H1 (cell line): Measurements from ENCODE around the gene HES1. TPM values are rescaled to one million over a fixed set of nuclear protein-coding genes. Genes with fewer than 3 reads are reported as not detected.

Experiments used
- CTCF ChIA-PET: fragments of 300-600 bp; sonication (Branson Sonifier 250); formaldehyde crosslinking; loops from one replicate; lab custom pipeline; 2021; ENCODE audit not compliant: partially characterized antibody; lab: Charles Lee
- POLR2A ChIA-PET: fragments of 300-600 bp; sonication (Branson Sonifier 250); formaldehyde crosslinking; loops from one replicate; lab custom pipeline; 2021; ENCODE audit warnings: inconsistent platforms; ENCODE audit not compliant: partially characterized antibody; lab: Charles Lee
- DNase-seq, 2 experiments: peaks; one replicate each; pipeline versions ENCODE4 v3.0.0 to v3.0.0-alpha.2; 2010 to 2022; ENCODE audit warnings: low spot score in 2 of 2, low read depth in 1 of 2, mixed read lengths in 1 of 2
- FAIRE-seq: peaks from 2 replicates; lab custom pipeline; 2011; peaks lifted over from hg19 to GRCh38; lab: Jason Lieb, UNC
- H2AFZ ChIP-seq: 2 replicates; pipeline ENCODE4 v1.8.1; 2012; ENCODE audit warnings: low read length, inconsistent platforms
- H2AK5ac ChIP-seq: 2 replicates; pipeline ENCODE4 v1.6.1; 2013; ENCODE audit warnings: low read depth, low read length
- H2BK120ac ChIP-seq: replicated peaks from 2 replicates; pipeline ENCODE3; 2013; ENCODE audit warnings: low read depth, low read length, inconsistent platforms
- H2BK12ac ChIP-seq: 2 replicates; pipeline ENCODE4 v1.6.1; 2013; ENCODE audit warnings: low read depth, low read length
- H2BK15ac ChIP-seq: 2 replicates; pipeline ENCODE4 v1.6.1; 2013; ENCODE audit warnings: low read length
- H2BK20ac ChIP-seq: 2 replicates; pipeline ENCODE4 v1.6.1; 2013; ENCODE audit warnings: low read length
- H2BK5ac ChIP-seq: 2 replicates; pipeline ENCODE4 v1.6.1; 2013; ENCODE audit warnings: low read depth, low read length
- H3K14ac ChIP-seq: 2 replicates; pipeline ENCODE4 v1.6.1; 2013; ENCODE audit warnings: inconsistent platforms; ENCODE audit not compliant: insufficient read length
- H3K18ac ChIP-seq: 2 replicates; pipeline ENCODE4 v1.6.1; 2013; ENCODE audit warnings: low read length; ENCODE audit errors: extremely low read depth
- H3K23ac ChIP-seq: 2 replicates; pipeline ENCODE4 v1.6.1; 2013; ENCODE audit warnings: inconsistent platforms; ENCODE audit not compliant: insufficient read length
- H3K23me2 ChIP-seq: 2 replicates; pipeline ENCODE4 v1.6.1; 2013; ENCODE audit warnings: low read depth, low read length
- H3K27ac ChIP-seq: 2 replicates; pipeline ENCODE4 v1.6.1; 2011; ENCODE audit warnings: low read depth, low read length, inconsistent platforms
- H3K27me3 ChIP-seq, 4 experiments: replicated peaks in 1 of 4; 1 replicate in 1 of 4; 2 replicates in 3 of 4; pipeline versions ENCODE4 v1.6.1 to v1.8.1; 2011 to 2013; ENCODE audit warnings: low read length in 3 of 4, mild to moderate bottlenecking in 3 of 4, inconsistent platforms in 2 of 4, mixed read lengths in 2 of 4, moderate library complexity in 1 of 4; ENCODE audit not compliant: control insufficient read depth in 3 of 4, insufficient read depth in 3 of 4; ENCODE audit errors: extremely low read depth in 1 of 4
- H3K36me3 ChIP-seq, 4 experiments: 2 replicates each; pipeline versions ENCODE4 v1.6.1 to v1.8.1; 2011 to 2013; ENCODE audit warnings: mild to moderate bottlenecking in 4 of 4, low read length in 3 of 4, moderate library complexity in 2 of 4, control low read depth in 1 of 4, inconsistent platforms in 1 of 4; ENCODE audit not compliant: insufficient read depth in 4 of 4, control insufficient read depth in 2 of 4
- H3K4ac ChIP-seq: replicated peaks from 2 replicates; pipeline ENCODE3; 2013; ENCODE audit warnings: low read length, low read depth, mixed read lengths, inconsistent platforms; ENCODE audit not compliant: insufficient read length
- H3K4me1 ChIP-seq, 4 experiments: replicated peaks in 1 of 4; 1 replicate in 1 of 4; 2 replicates in 3 of 4; pipeline versions ENCODE4 v1.6.1 to v1.8.1; 2011 to 2013; ENCODE audit warnings: low read length in 3 of 4, inconsistent platforms in 2 of 4, mixed read lengths in 1 of 4; ENCODE audit not compliant: insufficient read depth in 4 of 4, control insufficient read depth in 3 of 4
- H3K4me2 ChIP-seq, 2 experiments: 2 replicates each; pipeline versions ENCODE4 v1.6.1 to v1.8.1; 2011 to 2013; ENCODE audit warnings: low read depth in 2 of 2, low read length in 2 of 2, control low read depth in 1 of 2, inconsistent platforms in 1 of 2, mild to moderate bottlenecking in 1 of 2; ENCODE audit not compliant: insufficient read depth in 1 of 2
- H3K4me3 ChIP-seq, 4 experiments: fragments of 200-600, 300-600 bp in 1 of 4; sonication (generic), shearing (Covaris generic), sonication (Bioruptor Twin) in 1 of 4; 2 replicates each; pipeline versions ENCODE4 v1.5.1 to v1.8.1; 2011 to 2016; ENCODE audit warnings: low read length in 4 of 4, low read depth in 3 of 4, control low read depth in 2 of 4, inconsistent platforms in 2 of 4, mild to moderate bottlenecking in 2 of 4, mixed read lengths in 1 of 4, moderate library complexity in 1 of 4; ENCODE audit not compliant: insufficient read depth in 2 of 4; ENCODE audit errors: extremely low read depth in 1 of 4
- H3K56ac ChIP-seq: replicated peaks from 2 replicates; pipeline ENCODE3; 2013; ENCODE audit warnings: low read depth, mild to moderate bottlenecking, mixed read lengths, low read length, inconsistent platforms; ENCODE audit not compliant: insufficient read length
- H3K79me1 ChIP-seq: 2 replicates; pipeline ENCODE4 v1.6.1; 2013; ENCODE audit warnings: low read depth, low read length, control low read depth
- H3K79me2 ChIP-seq, 2 experiments: 2 replicates each; pipeline versions ENCODE4 v1.6.1 to v1.8.1; 2012 to 2013; ENCODE audit warnings: low read length in 2 of 2, mild to moderate bottlenecking in 2 of 2, inconsistent platforms in 1 of 2; ENCODE audit not compliant: insufficient read depth in 2 of 2, control insufficient read depth in 1 of 2
- H3K9ac ChIP-seq, 4 experiments: replicated peaks in 1 of 4; 1 replicate in 1 of 4; 2 replicates in 3 of 4; pipeline versions ENCODE4 v1.6.1 to v1.8.1; 2011 to 2013; ENCODE audit warnings: low read depth in 3 of 4, low read length in 3 of 4, control low read depth in 2 of 4, mild to moderate bottlenecking in 2 of 4, moderate library complexity in 2 of 4, inconsistent platforms in 1 of 4; ENCODE audit errors: extremely low read depth in 1 of 4
- H3K9me3 ChIP-seq, 2 experiments: 2 replicates each; pipeline versions ENCODE4 v1.6.1 to v1.8.1; 2012 to 2013; ENCODE audit warnings: mild to moderate bottlenecking in 2 of 2, moderate library complexity in 2 of 2, control low read depth in 1 of 2, inconsistent platforms in 1 of 2, low read depth in 1 of 2, low read length in 1 of 2, mixed read lengths in 1 of 2; ENCODE audit not compliant: insufficient read depth in 2 of 2
- H4K20me1 ChIP-seq, 2 experiments: replicated peaks in 1 of 2; 2 replicates each; pipeline versions ENCODE3 to v1.8.1; 2011 to 2013; ENCODE audit warnings: inconsistent platforms in 2 of 2, low read length in 2 of 2, mild to moderate bottlenecking in 1 of 2; ENCODE audit not compliant: insufficient read depth in 2 of 2, control insufficient read depth in 1 of 2
- H4K5ac ChIP-seq: 2 replicates; pipeline ENCODE4 v1.6.1; 2013; ENCODE audit warnings: low read length, low read depth, mixed read lengths, inconsistent platforms; ENCODE audit not compliant: insufficient read length
- H4K8ac ChIP-seq: 2 replicates; pipeline ENCODE4 v1.8.0; 2013; ENCODE audit warnings: mild to moderate bottlenecking, moderate library complexity, low read length, inconsistent platforms; ENCODE audit not compliant: insufficient read depth; ENCODE audit errors: extremely low read depth
- H4K91ac ChIP-seq: replicated peaks from 2 replicates; pipeline ENCODE3; 2013; ENCODE audit warnings: low read length, mixed read lengths, inconsistent platforms; ENCODE audit not compliant: insufficient read length
- CHD2 ChIP-seq: IDR thresholded peaks from 2 replicates; pipeline ENCODE4 v1.6.1; 2012; ENCODE audit warnings: low read length, improper control_type of control experiment
- CTBP2 ChIP-seq: IDR thresholded peaks from 2 replicates; pipeline ENCODE4 v1.7.0; 2011; ENCODE audit warnings: borderline replicate concordance, mild to moderate bottlenecking, moderate library complexity, mixed read lengths, low read length; ENCODE audit not compliant: insufficient read depth, insufficient read length
- GABPA ChIP-seq: IDR thresholded peaks from 2 replicates; pipeline ENCODE4 v1.6.1; 2011; ENCODE audit warnings: mild to moderate bottlenecking, low read length, moderate library complexity, borderline replicate concordance; ENCODE audit not compliant: insufficient read depth
- GTF2F1 ChIP-seq: IDR thresholded peaks from 2 replicates; pipeline ENCODE4 v1.6.1; 2012; ENCODE audit warnings: low read depth, low read length, improper control_type of control experiment, borderline replicate concordance
- NANOG ChIP-seq: IDR thresholded peaks from 2 replicates; pipeline ENCODE4 v1.6.1; 2011; ENCODE audit warnings: low read length, low read depth, mild to moderate bottlenecking, inconsistent platforms; ENCODE audit not compliant: insufficient read depth, poor library complexity, severe bottlenecking
- NRF1 ChIP-seq: IDR thresholded peaks from 2 replicates; pipeline ENCODE4 v1.6.1; 2011; ENCODE audit warnings: mild to moderate bottlenecking, low read depth, low read length, improper control_type of control experiment
- RBBP5 ChIP-seq: IDR thresholded peaks from 2 replicates; pipeline ENCODE4 v1.7.1; 2012; ENCODE audit warnings: low read depth, mild to moderate bottlenecking, inconsistent platforms, low read length, moderate library complexity, borderline replicate concordance
- SAP30 ChIP-seq: fragments of 300-600 bp; sonication (generic); IDR thresholded peaks from 2 replicates; pipeline ENCODE4 v1.7.1; 2012; ENCODE audit warnings: low read length, moderate library complexity, mild to moderate bottlenecking, inconsistent platforms; ENCODE audit not compliant: insufficient read depth, insufficient replicate concordance
- TAF1 ChIP-seq: IDR thresholded peaks from 2 replicates; pipeline ENCODE4 v1.6.1; 2011; ENCODE audit warnings: mild to moderate bottlenecking, low read depth, low read length
- WGBS, 2 experiments: shearing (Covaris generic) in 1 of 2; methylation state at CpG; one replicate each; pipeline versions ENCODE4 v1.1.6 to v1.1.7; 2013 to 2015; ENCODE audit warnings: low lambda C conversion rate in 2 of 2, mixed read lengths in 2 of 2, inconsistent platforms in 1 of 2, low coverage in 1 of 2, missing lambda C conversion rate in 1 of 2; ENCODE audit not compliant: insufficient replicate concordance in 2 of 2, insufficient coverage in 1 of 2, insufficient read length in 1 of 2; ENCODE audit errors: extremely low coverage in 1 of 2, missing lambda C conversion rate in 1 of 2; 5-methylcytosine and 5-hydroxymethylcytosine counted together
- polyA plus RNA-seq, 7 experiments: library from polyadenylated mRNA; depleted of rRNA in 3 of 7; stranded (reverse) in 5 of 7; unstranded in 2 of 7; fragments of >200 nt in 5 of 7; fragments of 200-250 nt in 2 of 7; gene quantifications; 1 replicate in 5 of 7; 2 replicates in 1 of 7; 4 replicates in 1 of 7; pipeline versions ENCODE4 v1.2.1 to v1.2.3, GENCODE V29; 2011 to 2013; ENCODE audit warnings: missing spikeins in 2 of 7, mixed read lengths in 2 of 7
- total RNA-seq: library from RNA; stranded (reverse); fragmentation: NEBNext Ultra II Directional; extraction: Animal tissue kit (Norgen Biotek cat#: 25700); gene quantifications from 2 replicates; pipeline ENCODE4 v1.2.1, GENCODE V29; 2021
- TF ChIP-seq, protein P1 (sequence below): IDR thresholded peaks from 2 replicates; pipeline ENCODE4 v1.6.1; 2012; ENCODE audit warnings: low read length, inconsistent platforms

Gene HES1
- total and polyA plus RNA-seq, 2 of the 8 experiments (the other 6 are each of a cell fraction or from before 2014, with no cell fraction given), result 7.9 to 12.9 TPM

DNA sequence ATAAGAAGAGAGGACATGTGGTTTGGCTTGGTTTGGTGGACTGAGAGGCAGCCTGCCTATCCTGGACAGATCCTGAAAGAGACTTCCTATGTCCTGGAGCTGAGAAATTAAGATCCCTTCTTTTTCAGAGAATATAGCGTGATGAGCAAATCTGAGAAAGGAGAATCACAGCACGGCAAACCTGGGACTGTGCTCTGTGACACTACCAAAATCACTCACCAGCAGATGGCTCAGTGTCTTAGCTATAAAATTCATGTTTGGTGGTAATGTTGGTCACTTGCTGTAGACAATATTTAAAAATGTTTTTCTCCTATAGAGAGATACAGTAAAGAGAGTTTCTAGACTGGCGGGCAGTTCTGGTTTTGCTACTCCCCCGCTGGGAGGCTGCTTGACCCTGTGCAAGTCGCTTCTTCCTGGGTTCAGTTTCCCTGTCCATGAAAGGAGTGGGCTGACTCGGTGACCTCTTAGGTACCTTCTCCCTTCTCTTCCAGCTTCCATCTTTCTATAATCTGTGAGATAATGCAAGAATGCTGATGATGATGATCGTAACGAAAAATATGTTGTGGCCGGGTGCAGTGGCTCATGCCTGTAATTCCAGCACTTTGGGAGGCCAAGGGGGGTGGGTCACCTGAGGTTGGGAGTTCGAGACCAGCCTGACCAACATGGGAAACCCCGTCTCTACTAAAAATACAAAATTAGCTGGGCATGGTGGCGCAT is 7.6 kb upstream of the HES1 start:
- Histone ChIP-seq H4K5ac (no peak overlapping the region), H3K14ac (no peak overlapping the region), H3K4me3 (no peak overlapping the region), H2AFZ (no peak overlapping the region), H3K23ac (no peak overlapping the region), H3K9ac (no peak overlapping the region), H4K91ac (no peak overlapping the region), H3K4me1 (peaks cover 23 to 34% (median 27%) of the 10 kb centered on the region in 4 experiments), H3K4ac (no peak overlapping the region), H3K27me3 (peaks cover 0 to 9% (median 4%) of the 10 kb centered on the region in 4 experiments; a peak in 4 of 7 replicates), H2BK15ac (no peak overlapping the region), H3K79me2 (no peaks in the 10 kb centered on the region), H2AK5ac (no peak overlapping the region), H4K20me1 (no peaks in the 10 kb centered on the region), H3K27ac (no peak overlapping the region), H3K18ac (no peak overlapping the region), H2BK20ac (no peak overlapping the region), H2BK120ac (no peak overlapping the region), H2BK5ac (no peak overlapping the region), H3K36me3 (no peaks in the 10 kb centered on the region), H3K56ac (no peak overlapping the region), H3K4me2 (no peak overlapping the region), H3K9me3 (no peaks in the 10 kb centered on the region), H2BK12ac (no peak overlapping the region), H3K23me2 (no peaks in the 10 kb centered on the region), H4K8ac (no peak overlapping the region), H3K79me1 (no peaks in the 10 kb centered on the region)
- FAIRE-seq, result no peak
- ChIA-PET CTCF (interaction anchor here (0.7 to 1.0 kb wide), 3 partner anchors 21 to 710 kb away, joined by 3 to 4 read pairs (median 3); no protein-coding TSS in a partner anchor), POLR2A (interaction anchor here (0.9 to 1.2 kb wide), 3 partner anchors 10 to 18 kb away, joined by 3 to 4 read pairs (median 3); no protein-coding TSS in a partner anchor)
- 93% methylated on average over 12 of the region's 12 CpGs; no CpG with 5 or more reads in 1 of the 2 experiments for WGBS, 2 experiments
- DNase-seq, result no peak
- no peak for TF ChIP-seq TAF1
- no peak for TF ChIP-seq GTF2F1
- no peak for TF ChIP-seq NRF1
- TF ChIP-seq, protein P1, sequence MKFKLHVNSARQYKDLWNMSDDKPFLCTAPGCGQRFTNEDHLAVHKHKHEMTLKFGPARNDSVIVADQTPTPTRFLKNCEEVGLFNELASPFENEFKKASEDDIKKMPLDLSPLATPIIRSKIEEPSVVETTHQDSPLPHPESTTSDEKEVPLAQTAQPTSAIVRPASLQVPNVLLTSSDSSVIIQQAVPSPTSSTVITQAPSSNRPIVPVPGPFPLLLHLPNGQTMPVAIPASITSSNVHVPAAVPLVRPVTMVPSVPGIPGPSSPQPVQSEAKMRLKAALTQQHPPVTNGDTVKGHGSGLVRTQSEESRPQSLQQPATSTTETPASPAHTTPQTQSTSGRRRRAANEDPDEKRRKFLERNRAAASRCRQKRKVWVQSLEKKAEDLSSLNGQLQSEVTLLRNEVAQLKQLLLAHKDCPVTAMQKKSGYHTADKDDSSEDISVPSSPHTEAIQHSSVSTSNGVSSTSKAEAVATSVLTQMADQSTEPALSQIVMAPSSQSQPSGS, result no peak
- TF ChIP-seq NANOG, result no peak
- TF ChIP-seq CHD2, result no peak
- no peak for TF ChIP-seq RBBP5
- TF ChIP-seq SAP30, result no peak
- TF ChIP-seq GABPA, result no peak
- no peak for TF ChIP-seq CTBP2
